ENCODE measurements around the gene GULP1. TPM values are rescaled to one million over a fixed set of nuclear protein-coding genes. Genes with fewer than 3 reads are reported as not detected.

The GULP1 gene
- total RNA-seq, 1 experiment from 2014 or later: 140 TPM

DNA sequence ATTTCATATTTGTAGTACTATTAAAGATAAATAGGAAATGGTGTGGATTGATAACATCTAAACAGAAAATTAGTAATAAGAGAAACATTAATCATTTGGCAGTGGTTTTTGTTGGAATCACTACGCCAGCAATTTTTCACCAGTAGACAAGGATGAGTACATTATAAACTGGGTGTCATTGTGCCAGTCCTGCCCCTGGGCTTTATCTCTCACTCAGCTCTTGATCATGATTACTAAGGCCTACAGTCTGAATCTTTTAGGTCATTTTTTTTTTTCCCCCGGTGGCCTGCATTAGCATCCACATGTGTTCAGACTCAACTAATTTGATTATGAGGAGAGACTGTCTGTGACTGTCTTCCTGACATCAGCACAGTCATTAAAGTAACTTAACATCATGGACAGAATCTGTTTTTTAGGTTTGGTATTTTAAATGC, 16.2 kb downstream of the GULP1 start:
- Histone ChIP-seq H3K56ac (ENCODE audit: insufficient read length, low read depth, low read length) (no peak overlapping the region), H3K4ac (ENCODE audit: low read depth, low read length) (no peak overlapping the region), H3K18ac (ENCODE audit: insufficient read length, low read depth, low read length) (no peak overlapping the region), H3T11ph (ENCODE audit: low read length) (no peak overlapping the region), H3K9me3 (ENCODE audit: control insufficient read depth, low read depth, low read length) (no peaks in the 10 kb centered on the region), H2AK5ac (ENCODE audit: insufficient read length, low read length) (no peak overlapping the region), H2BK15ac (ENCODE audit: low read depth, low read length) (no peak overlapping the region), H3K23ac (ENCODE audit: insufficient read length, low read depth, low read length) (no peak overlapping the region), H3K79me2 (ENCODE audit: insufficient read depth, low read length) (peaks cover 52% of the 10 kb centered on the region; the same call in 1 of the 2 replicates), H3K14ac (ENCODE audit: insufficient read depth, low read length) (no peak overlapping the region), H4K5ac (ENCODE audit: insufficient read length, low read depth, low read length) (no peak overlapping the region), H2BK20ac (ENCODE audit: low read depth, low read length, poor library complexity, severe bottlenecking) (no peak overlapping the region), H3K27me3 (ENCODE audit: insufficient read depth, low read length) (no peaks in the 10 kb centered on the region), H2BK120ac (ENCODE audit: low read depth, low read length, poor library complexity, severe bottlenecking) (no peak overlapping the region), H4K8ac (replicated peaks; ENCODE audit: insufficient read length, low read depth, low read length) (no peak overlapping the region), H3K23me2 (ENCODE audit: insufficient read length, low read depth, low read length, poor library complexity, severe bottlenecking) (no peaks in the 10 kb centered on the region), H3K79me1 (ENCODE audit: insufficient read depth, low read depth, low read length, poor library complexity, severe bottlenecking) (no peaks in the 10 kb centered on the region), H4K91ac (ENCODE audit: insufficient read length, low read depth, low read length) (no peak overlapping the region), H4K20me1 (ENCODE audit: control insufficient read depth, insufficient read depth, insufficient read length) (no peaks in the 10 kb centered on the region), H3K4me1 (ENCODE audit: insufficient read depth, low read length) (peaks cover 19% of the 10 kb centered on the region), H2BK5ac (ENCODE audit: insufficient read length, low read length) (no peak overlapping the region), H2BK12ac (ENCODE audit: insufficient read length, low read depth, low read length) (no peak overlapping the region), H3K27ac (ENCODE audit: insufficient read length, low read depth, low read length) (no peak overlapping the region), H2AFZ (ENCODE audit: low read length) (no peak overlapping the region), H3K9ac (ENCODE audit: extremely low read depth, insufficient read length, low read length) (no peak overlapping the region), H3K4me2 (ENCODE audit: insufficient read depth, insufficient read length, low read length) (no peak overlapping the region)
- TF ChIP-seq, protein P1, sequence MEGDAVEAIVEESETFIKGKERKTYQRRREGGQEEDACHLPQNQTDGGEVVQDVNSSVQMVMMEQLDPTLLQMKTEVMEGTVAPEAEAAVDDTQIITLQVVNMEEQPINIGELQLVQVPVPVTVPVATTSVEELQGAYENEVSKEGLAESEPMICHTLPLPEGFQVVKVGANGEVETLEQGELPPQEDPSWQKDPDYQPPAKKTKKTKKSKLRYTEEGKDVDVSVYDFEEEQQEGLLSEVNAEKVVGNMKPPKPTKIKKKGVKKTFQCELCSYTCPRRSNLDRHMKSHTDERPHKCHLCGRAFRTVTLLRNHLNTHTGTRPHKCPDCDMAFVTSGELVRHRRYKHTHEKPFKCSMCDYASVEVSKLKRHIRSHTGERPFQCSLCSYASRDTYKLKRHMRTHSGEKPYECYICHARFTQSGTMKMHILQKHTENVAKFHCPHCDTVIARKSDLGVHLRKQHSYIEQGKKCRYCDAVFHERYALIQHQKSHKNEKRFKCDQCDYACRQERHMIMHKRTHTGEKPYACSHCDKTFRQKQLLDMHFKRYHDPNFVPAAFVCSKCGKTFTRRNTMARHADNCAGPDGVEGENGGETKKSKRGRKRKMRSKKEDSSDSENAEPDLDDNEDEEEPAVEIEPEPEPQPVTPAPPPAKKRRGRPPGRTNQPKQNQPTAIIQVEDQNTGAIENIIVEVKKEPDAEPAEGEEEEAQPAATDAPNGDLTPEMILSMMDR (conservative IDR thresholded peaks at IDR 0.05): no peak
- H3K27ac Mint-ChIP-seq: peak overlapping the region in 2 of 3 experiments; percentile 12 to 73; a peak in 3 of 7 replicates
- H3K4me1 Mint-ChIP-seq: peaks cover 64 to 65% of the 10 kb centered on the region in 2 experiments
- peaks cover 9 to 14% of the 10 kb centered on the region in 2 experiments for H3K9me3 Mint-ChIP-seq
- no peak overlapping the region; a peak in 1 of 5 replicates for H3K4me3 Mint-ChIP-seq
- DNase-seq: no peak
- no CpG with 5 or more reads among the region's 2 CpGs for WGBS (ENCODE audit: extremely low coverage, insufficient read length, low lambda C conversion rate)
- no peaks in the 10 kb centered on the region for H3K27me3 Mint-ChIP-seq (ENCODE audit: low read depth)
- peaks cover 21 to 34% (median 25%) of the 10 kb centered on the region in 3 experiments for H3K36me3 Mint-ChIP-seq (ENCODE audit: insufficient read depth in 1 of 3, low read depth in 3 of 3)
